Stimulated activated CD8-positive, alpha-beta memory T cell treated with anti-CD3 and anti-CD28 coated beads, Interleukin-4, amount 100 ng/mL, for 24 hours (primary cell): ENCODE measurements around the gene LRPAP1.
"Not testable (repeated sequence)": the region's sequence is repeated elsewhere in the genome, so short reads cannot be mapped to it uniquely, and the experiment has no call there.

ENCODE experiments used
- DNase-seq: peaks from one replicate; pipeline ENCODE4 v3.0.0-alpha.2; 2020; ENCODE audit warnings: low read depth

Gene LRPAP1

GRCh38 chr4:3519468-3520264, 12.6 kb downstream of the LRPAP1 start:
- DNase-seq, result no peak

GRCh38 chr4:3518941-3519340, 13.3 kb downstream of the LRPAP1 start:
- DNase-seq, result no peak

GRCh38 chr4:3518511-3518880, 13.7 kb downstream of the LRPAP1 start:
- DNase-seq, result no peak

DNA sequence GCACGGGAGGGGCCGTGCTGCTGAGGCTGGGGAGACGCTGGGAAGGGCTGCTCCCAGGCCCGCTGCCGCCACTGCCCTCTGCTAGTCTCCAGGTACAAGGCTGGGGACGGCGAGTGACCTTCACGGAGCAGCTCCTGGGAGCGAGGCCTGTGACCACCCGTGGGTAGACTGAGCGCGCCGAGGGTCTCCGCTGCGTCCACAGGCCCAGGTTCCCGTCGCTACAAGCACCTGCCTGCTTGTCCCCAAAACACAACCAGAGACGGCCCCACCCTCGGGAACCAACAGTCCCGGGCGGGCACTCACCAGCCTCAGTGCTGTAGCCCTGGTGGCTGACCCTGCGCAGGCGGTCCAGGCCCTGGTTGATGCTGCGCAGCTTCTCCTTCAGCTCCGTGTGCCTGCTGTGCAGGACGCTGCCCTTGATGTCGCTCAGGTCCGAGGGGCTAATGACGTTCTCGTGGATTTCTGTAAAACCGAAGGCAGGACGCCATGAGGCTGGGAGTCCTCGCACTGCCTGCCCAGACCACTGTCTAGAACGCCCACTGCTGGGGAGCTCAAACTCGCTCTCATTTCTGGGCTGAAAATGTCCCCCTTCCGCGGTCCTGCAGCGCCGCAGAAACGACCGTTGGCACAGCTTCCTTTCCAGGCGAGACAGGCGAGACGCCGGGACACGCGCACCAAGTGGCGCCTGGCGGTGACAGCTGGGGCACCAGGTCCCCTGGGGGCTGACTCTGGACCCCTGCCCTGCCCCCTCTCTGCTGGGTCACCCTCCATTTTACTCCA, 14.3 kb downstream of the LRPAP1 start:
- DNase-seq, result no peak

DNA sequence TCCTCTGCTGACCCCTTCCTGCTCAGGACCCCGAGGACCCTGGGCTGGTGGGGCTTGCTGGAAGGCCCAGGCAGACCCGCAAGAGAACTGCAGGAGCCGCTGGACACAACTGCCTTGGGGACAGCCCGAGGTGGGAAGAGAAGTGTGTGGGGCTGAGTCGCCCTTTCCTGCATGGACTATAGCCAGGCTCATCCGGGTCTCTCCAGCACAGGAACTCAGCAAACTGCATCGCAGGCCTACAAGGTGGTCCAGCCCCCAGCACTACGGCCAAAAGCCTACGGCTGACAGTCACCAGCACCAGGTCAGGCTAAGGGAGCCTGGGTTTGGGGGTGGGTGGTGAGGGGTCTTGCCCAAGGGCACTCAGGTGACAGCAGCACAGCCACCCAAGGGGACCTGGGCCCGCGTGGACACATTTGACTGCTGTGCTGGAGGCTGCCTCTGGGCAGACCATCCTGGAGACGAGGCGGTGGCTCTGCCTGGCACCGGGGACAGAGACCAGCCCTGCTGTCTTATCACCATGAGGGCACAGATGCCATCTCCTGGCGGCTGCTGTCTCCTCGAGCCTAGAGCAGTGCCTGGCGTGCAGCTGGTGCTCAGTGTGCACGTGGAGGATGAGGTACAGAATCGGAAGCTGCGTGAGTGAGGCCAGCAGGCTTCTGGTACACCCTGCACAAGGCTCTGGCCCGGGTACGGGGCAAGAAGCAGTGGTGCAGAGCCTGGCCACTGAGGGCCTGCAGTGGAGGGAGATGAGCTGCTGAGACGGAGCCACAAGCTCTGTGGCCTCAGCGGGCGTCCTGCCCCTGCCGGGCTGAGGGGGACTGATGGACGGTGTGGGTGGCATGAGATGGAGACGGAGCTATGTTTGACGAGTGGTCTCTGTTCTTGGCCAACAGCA, 15.1 kb downstream of the LRPAP1 start:
- no peak for DNase-seq

GRCh38 chr4:3516061-3516835, 16.0 kb downstream of the LRPAP1 start:
- no peak for DNase-seq

DNA sequence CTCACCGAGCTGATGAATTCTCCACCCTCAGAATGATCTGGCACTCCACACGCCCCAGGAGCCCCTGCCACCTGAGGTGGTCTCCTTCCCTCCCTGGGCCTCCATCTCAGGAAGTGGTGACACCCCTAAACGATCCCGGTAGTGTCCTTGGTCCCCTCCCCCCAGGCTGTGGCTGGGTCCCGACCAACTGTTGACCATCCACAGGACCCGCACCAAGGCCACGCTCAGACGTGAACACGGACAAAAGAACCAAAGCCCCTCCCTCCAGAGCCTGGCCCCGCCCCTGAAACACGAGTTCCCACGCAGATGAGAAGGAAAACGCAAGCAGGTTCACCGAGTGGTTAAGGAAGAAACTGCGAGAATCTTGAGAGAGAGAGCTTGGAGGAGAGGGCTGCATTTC, 16.6 kb downstream of the LRPAP1 start:
- no peak for DNase-seq

DNA sequence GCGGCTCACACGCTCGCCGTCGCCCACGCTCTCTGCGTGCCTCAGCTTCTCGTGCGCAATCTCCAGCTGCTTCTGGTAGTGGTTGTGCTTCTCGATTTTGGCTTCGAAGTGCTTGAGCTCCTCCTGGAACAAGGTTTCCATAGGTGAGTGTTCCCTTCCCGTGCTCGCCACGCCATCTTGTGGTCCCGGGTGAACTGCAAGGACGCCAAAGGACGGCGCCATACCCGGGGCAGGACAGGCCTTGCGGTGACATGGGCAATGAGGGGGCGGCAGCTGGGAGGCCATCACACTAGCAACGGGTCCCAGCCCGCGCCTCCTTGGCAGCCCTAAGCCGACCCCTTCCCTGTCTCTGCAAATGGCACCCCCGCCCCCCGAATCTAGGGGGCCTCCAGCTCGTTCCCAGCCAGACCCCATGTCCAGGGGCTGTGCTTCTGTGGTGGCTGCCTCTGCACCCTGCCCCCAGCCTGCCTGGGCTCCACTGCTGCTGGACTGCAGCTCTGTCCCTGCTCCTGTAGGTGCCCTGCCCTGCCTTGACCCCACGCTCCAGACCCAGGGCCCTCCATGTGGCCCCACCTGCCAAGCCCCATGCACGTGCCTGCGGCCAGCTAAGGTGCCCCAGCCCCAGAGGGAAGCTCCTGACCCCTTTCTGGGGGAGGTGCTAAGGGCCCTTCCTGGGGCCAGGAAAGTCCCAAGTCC, 17.3 kb downstream of the LRPAP1 start:
- DNase-seq, result no peak

- no peak for DNase-seq
Observed at GRCh38 chr4:3514221-3514780, 17.9 kb downstream of the LRPAP1 start.

GRCh38 chr4:3513807-3514206, 18.4 kb downstream of the LRPAP1 start:
- no peak for DNase-seq

- no peak for DNase-seq
Observed at GRCh38 chr4:3512719-3513118, 19.5 kb downstream of the LRPAP1 start.

DNA sequence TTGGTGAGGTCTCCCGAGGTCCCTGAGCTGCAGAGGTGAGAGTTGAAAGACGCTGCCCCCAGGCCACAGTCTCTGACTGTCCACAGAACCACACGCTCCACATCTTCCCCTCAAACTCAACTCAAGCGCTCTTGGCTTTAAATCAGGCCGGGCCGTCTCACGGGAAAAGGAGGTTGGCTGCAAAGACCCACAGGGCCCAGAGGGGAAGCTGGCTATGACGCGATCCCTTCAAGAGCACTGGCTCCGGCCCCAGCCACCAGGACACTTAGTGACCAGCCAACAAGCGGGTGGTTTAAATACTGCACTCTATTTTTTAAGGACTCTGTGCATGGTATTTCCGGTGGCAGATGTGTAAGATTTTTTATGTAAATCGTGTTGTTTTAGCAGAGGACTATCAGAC, 19.9 kb downstream of the LRPAP1 start:
- DNase-seq, result no peak

DNA sequence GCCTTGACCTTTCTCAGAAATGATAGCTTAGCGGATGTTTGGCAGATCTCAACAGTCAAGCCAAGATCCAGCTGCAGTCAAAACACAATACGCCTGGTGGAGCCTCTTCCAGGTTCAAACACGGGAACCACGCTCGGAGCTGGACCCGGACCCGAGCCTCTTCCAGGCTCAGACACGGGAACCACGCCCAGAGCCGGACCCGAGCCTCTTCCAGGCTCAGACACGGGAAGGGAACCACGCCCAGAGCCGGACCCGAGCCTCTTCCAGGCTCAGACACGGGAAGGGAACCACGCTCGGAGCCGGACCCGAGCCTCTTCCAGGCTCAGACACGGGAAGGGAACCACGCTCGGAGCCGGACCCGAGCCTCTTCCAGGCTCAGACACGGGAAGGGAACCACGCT, 20.6 kb downstream of the LRPAP1 start:
- DNase-seq, result not testable (repeated sequence)

- DNase-seq, result no peak
Observed at GRCh38 chr4:3511187-3511586, 21.0 kb downstream of the LRPAP1 start.

- DNase-seq, result no peak
Observed at GRCh38 chr4:3510481-3510880, 21.7 kb downstream of the LRPAP1 start.

DNA sequence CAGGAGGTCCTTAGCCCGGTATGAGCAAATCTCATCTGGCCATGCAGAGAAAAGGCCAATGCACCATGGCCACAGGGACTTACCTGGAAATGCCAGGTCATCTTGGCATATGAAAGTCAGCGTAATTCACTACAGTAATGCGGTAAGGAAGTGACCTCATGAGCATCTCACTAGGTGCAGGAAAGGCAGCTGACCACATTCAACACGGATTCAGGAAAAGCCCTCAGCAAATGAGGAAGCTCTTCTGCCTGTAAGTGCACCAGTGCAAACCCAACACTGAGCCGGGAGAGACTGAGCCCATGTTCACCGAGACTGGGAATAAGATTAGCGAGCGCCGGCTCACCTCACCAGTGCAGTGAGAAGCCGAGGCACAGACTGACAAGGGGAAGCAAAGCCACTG, 23.7 kb downstream of the LRPAP1 start:
- DNase-seq, result no peak

GRCh38 chr4:3505231-3505630, 27.0 kb downstream of the LRPAP1 start:
- DNase-seq, result no peak

GRCh38 chr4:3502941-3503936, 29.0 kb downstream of the LRPAP1 start:
- DNase-seq, result no peak

- DNase-seq, result no peak
Observed at GRCh38 chr4:3501825-3502425, 30.3 kb downstream of the LRPAP1 start.
